Measurements from ENCODE around the gene GPAT2. TPM values are rescaled to one million over a fixed set of nuclear protein-coding genes. Genes with fewer than 3 reads are reported as not detected.
"Not testable (repeated sequence)": the region's sequence is repeated elsewhere in the genome, so short reads cannot be mapped to it uniquely, and the experiment has no call there.

GPAT2 gene
- total RNA-seq, 1 donor from 2014 or later: 6.7 TPM

DNA sequence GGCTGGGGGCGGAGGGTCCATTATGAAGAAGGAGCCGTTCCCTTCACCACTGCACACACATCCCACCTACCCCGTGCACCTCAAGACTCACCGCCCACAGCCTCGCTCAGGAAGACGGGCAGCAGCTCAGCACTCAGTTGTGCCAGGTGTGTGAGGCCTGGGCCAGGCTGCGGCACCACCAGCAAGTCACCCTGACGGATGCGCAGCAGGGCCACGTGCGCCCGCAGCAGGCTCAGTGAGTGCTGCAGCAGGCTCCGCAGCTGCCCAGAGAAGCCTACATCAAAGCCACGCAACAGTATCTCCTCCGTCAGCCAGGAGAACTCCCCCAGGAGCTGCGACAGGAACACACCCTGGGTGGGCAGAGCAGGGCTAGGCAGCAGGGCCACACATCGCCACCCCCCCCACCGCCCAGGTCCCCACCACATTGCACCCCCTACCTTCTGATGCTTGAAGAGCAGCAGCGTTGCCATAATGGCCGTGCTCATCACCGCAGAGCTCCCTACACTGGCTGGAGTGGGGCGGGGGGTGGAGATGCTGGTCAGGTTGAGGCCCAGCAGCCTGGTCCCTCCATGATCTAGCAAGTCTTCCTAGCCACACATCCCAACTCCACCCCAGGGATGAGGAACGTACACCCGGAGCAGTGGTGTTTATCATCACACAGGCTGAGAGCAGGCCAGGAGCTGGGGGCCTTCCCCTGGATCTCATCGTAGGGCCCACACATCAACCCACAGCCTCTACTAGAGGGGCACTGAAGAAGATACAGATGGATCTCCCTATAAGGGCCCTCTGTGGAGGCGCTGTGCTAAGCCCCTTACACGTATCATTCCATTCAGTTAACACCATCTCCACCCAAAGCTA lies 10.2 kb downstream of the GPAT2 start:
- peak; percentile 40 for DNase-seq (ENCODE audit: low spot score)

- DNase-seq (ENCODE audit: low spot score): not testable (repeated sequence)
Measured at GRCh38 chr2:96023701-96024100, 11.0 kb downstream of the GPAT2 start.

DNA sequence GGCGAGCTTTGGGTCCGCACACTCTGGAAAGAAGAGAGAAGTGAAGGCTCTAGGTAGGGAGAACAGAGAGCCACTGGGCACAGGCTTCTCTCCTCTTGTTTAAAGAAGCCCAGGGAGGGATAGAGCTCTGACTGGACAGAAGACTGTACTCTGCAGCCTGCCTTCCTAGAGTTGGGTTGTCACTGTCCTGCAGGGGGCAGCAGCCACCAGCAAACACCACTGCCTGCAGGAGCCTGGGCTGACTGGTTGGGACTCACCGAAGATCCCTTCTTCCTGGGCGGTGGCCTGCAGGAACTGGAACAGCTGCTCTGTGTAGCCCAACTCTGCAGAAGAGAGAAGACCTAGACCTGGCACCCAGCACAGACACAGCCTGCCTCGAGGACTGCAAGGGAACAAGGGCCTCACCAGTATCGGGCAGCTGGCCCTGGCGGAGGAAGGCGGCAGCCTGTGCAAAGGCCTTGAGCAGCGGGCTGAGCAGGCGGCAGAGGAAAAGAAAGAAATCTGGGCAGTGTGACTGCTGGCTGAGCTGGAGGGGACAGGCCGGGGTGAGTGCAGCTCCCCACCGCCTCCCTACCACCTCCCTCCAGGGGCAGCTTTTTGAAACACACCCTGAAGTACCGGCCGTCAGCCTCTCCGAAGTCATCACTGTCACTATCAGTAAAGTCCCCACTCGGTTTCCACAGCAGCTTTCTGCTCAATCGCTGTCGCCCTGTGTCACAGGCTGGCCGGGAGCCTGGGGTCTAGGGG lies 11.8 kb downstream of the GPAT2 start:
- DNase-seq (ENCODE audit: low spot score): peak; percentile 92

GRCh38 chr2:96022126-96022525 lies 12.6 kb downstream of the GPAT2 start:
- peak; percentile 40 for DNase-seq (ENCODE audit: low spot score)

GRCh38 chr2:96021142-96021541 lies 13.6 kb downstream of the GPAT2 start:
- not testable (repeated sequence) for DNase-seq (ENCODE audit: low spot score)

DNA sequence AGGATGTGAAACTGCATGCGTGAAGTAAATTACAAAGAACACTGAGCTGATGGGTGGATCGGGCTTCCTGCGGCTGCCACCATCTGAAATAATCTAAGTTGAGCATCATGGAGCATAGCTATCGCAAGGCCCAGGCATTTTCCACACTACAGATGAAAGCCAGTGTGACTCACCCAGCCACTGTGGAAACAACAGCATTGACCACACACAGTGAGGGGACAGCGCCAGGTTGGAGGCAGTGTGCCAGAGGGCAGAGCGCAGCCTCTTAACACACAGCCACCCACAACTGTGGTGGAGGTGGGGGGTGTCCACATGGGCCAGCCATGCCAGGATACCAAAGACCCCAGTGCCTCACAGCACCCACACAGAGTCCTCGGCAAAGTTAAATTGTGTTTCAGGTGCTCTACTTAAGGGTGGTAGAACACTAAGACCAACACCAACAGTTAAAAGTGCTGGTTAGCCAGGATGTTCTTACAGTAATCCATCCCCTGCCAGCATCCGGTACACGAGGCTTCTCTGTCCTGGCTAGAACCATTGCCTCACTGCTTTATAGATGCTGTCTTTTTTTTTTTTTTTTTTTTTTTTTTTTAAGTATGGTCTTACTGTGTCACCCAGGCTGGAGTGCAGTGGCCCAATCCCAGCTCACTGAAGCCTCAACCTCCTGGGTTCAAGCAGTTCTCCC lies 14.7 kb downstream of the GPAT2 start:
- not testable (repeated sequence) for DNase-seq (ENCODE audit: low spot score)

- DNase-seq (ENCODE audit: low spot score): not testable (repeated sequence)
Measured at GRCh38 chr2:96016321-96016720, 18.4 kb downstream of the GPAT2 start.

- DNase-seq (ENCODE audit: low spot score): not testable (repeated sequence)
Measured at GRCh38 chr2:96012792-96013264, 21.9 kb downstream of the GPAT2 start.

- DNase-seq (ENCODE audit: low spot score): not testable (repeated sequence)
Measured at GRCh38 chr2:96012086-96012791, 22.5 kb downstream of the GPAT2 start.

DNA sequence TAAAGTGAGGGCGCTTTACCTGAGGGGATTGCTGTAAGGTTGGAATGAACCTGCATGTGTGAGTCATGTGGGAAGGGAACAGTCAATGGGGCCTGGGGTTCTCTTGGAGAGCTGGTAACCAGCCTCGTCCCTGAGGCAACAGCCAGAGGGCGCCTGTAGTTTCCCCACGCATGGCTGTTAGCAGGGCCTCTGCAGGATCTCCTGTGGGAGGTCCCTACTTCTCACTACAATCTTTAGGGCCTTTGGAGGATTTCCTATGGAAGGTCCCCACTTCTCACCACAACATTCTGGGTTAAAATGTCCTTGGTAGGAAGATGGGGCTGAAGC lies 23.6 kb downstream of the GPAT2 start:
- DNase-seq (ENCODE audit: low spot score): not testable (repeated sequence)

DNA sequence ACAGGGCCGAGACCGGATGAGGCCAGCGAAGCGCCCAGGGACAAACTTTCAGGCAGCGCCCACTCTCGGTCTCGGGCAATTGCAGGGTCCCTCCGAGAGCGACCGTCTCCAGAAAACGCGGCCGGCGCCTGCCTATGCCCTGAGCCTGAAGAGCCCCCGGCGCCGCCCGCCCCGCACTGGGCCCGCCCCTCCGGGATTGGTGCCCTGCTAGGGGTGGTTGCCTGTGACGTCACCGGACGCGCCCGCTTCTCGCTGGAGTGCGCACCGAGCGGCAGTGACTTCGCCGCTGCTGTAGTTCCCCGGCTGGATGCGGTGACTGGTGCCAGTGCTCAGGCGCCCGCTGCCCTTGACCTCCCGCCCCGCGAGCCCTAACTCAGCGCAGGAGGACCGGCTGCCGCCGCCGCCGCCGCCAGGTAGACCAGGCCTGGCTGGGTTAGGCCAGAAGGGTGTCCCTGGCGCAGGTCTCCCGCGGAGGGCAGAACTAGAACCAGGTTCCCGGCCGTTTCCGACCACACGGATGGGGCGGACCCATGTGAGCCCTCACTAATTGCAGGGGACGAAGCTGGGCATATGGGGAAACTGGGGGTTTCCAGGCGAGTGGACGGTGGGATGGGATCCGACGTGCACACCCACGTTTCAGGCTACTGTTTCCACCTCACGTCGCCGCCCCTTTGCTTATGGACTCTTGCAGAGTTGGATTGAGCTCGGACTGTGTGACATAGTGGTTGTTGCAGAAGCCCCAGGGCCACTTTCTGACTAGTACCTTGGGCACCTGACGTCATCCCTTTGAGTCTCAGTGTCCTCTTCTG lies 24.2 kb downstream of the GPAT2 start:
- DNase-seq (ENCODE audit: low spot score): peak; percentile 96

DNA sequence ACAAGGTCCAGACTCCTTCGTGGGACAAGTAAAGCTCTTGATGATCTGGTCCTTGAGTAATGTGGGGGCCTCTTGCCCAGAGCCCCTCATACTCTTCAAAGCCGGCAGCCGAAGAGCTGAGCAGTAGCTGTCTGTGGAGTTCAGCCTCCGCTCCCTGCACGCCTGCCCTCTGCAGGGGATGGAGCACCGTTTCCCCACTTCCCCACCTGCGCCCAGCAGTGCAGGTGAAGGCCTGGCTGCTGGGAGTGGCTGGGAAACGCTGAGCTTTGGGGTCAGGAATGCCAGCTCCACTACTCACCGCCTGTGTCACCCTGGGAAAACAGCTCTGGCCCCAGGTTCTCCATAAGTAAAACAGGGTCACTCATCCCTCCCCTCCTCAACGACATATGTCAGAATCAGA lies 24.9 kb downstream of the GPAT2 start:
- not testable (repeated sequence) for DNase-seq (ENCODE audit: low spot score)

DNA sequence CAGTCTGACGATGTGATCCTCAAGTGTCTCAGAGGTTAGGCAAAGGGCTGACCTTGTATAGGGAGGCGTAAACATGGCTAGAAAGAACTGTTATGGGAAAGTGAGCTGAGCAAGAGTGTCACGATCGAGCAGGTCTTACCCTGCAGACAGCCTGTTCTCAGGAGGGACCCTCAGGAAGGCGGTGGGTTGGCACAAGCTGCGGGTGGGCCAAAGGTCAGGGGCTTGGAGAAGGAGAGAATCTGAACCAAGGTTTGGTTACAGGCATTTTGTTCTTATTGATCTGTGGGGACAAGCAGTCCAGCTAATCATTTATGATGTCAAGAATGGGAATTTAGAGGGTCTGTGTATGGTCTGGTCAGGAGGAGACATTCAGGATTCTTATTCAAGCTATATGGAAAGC lies 26.7 kb downstream of the GPAT2 start:
- DNase-seq (ENCODE audit: low spot score): not testable (repeated sequence)

GRCh38 chr2:96006248-96006647 lies 28.5 kb downstream of the GPAT2 start:
- not testable (repeated sequence) for DNase-seq (ENCODE audit: low spot score)

DNA sequence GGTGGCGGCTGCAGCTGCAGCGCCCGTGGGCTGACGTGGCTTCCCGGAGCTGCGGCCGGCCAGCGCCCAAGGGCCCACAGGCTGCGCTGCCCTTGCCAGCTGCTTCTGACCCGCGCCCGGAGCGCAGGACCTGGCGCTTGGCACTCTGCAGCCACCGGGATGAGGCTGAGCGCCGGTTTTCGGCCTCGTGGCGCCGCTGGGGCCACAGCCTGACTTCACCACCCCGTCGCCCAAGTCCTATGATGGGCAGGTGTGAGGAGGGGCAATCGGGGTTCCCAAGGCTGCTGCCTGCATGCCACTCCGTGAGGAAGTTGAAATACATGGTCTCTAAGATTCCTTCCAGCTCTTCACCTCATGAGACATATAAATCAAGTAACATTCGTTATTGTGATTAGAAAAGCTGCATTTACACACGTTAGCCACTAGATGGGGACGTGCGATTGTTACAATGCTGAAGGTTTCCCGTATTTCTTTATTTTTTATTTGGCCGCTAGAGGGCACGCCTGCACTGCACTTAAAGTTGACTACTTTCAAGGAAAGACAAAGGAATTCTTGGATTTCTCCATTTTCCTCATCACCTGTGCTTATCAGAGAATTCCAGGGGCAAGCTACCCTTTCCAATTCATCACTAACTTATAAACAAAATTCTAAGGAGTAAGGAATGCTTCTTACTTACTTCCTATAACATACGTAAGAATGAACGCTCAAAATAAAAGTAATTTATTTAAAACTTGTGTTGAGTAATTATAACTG lies 42.0 kb downstream of the GPAT2 start:
- peak; percentile 70 for DNase-seq (ENCODE audit: low spot score)

DNA sequence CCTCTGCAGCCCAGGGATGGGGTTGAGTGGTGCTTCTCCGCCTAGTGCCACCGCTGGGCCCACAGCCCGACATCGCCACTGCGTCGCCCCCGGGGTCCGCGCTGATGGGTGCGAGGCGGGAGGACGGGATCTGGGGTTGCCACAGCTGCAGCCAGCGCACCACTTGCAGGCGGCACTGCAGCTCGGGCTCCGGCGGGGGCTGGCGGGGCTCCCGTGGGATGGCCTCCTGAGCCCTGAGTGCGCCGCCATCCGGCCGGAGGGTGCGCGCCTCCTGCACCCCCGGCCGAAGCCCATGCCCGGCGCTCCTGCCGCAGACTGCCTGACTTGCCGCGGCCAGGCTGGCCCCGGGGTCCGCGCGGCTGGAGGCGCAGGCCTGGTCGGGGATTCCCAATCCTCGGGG lies 42.6 kb downstream of the GPAT2 start:
- DNase-seq (ENCODE audit: low spot score): not testable (repeated sequence)

DNA sequence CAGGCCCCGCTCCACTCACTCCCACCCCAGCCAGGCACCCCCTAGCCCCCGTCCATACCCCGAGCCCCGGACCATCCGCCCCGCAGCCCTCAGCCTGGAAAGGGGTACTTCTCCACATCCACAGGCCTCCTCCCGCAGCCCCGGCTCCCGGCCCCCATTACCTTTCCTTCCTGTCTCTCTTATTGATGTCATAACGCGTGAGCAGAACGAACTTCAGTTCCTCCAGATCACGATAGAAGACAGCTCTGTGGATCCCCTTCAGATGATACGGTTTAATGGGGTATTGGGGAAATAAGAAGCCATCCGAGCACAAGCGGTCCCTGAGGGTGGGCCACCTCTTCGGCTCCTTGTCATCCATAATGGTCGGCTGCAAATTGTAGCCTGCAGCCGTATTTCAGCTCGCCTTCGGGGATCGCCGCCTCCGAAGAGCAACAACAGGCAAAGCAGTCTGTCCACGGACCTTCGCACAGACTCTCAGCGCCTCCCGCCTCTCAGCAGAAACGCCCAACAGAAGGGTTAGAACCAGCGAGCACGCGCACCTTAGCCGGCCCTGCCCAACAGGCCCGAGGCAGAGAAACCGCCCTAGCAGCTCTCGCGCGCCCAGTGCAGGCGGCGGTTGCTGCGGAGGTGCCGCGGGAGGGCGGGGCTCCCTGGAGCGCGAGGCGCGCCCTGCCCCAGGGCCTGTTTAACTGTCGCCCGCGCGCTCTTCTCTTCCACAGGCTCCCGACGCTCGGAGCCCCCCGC lies 43.2 kb downstream of the GPAT2 start, which contains the start of gene ANKRD36C:
TSS of gene ANKRD36C (minus strand) at position 474 of the 744 bp plus-strand sequence. CDS start at position 358, 116 bp downstream.
- not testable (repeated sequence) for DNase-seq (ENCODE audit: low spot score)

DNA sequence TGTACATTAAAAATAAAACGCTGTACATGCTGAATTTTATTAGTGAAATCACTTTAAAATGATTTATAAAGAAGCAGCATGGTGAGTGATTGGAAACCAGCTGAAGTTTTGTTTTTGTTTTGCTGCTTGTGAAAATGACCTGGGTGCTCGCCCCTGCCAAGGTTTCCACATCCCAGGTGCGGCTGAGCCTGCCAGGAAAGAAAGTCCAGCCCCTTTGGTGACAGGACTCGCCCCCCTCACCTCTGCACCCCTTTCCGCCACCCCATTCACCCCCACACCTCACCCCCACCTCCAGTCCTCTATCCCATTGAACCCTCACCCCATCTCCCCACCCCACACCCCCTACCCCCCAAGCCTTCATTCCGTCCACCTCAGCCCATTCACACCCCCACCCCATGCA lies 43.8 kb downstream of the GPAT2 start:
- DNase-seq (ENCODE audit: low spot score): not testable (repeated sequence)

All from ureter (tissue), 1 donor.